Cardiac fibroblast (primary cell): ENCODE results near the gene SSU72.

Experiments used
- DNase-seq, 2 donors: peaks; one replicate each; pipeline versions ENCODE4 v3.0.0 to v3.0.0-alpha.2; 2010; ENCODE audit warnings: low read depth in 2 of 2
- H3K4me3 ChIP-seq, 2 donors: replicated peaks in 1 of 2; 1 replicate in 1 of 2; 2 replicates in 1 of 2; pipeline ENCODE4 v1.5.1; 2011; ENCODE audit warnings: low read depth in 2 of 2, low read length in 2 of 2, mild to moderate bottlenecking in 2 of 2, moderate library complexity in 1 of 2
- CTCF ChIP-seq: IDR thresholded peaks from one replicate; pipeline ENCODE4 v1.5.1; 2011; ENCODE audit warnings: low read depth, mild to moderate bottlenecking, low read length, inconsistent platforms

SSU72 gene

GRCh38 chr1:1574721-1575537 is at the start of gene SSU72:
Gene SSU72 (minus strand): TSS chr1:1574863. CDS start chr1:1574557, 306 bp downstream.
- no peak for TF ChIP-seq CTCF
- DNase-seq: peak; percentile 93 to 95
- peak within 1 kb of the TSS; percentile 93 to 98 for H3K4me3 ChIP-seq

- TF ChIP-seq CTCF: no peak
- DNase-seq: no peak
Observed at GRCh38 chr1:1623631-1624442, 49.2 kb upstream of the SSU72 start.

GRCh38 chr1:1623181-1623630 is 48.5 kb upstream of the SSU72 start:
- DNase-seq: no peak
- H3K4me3 ChIP-seq: no peak overlapping the region
- TF ChIP-seq CTCF: no peak

More at GRCh38 chr1:1623631-1624442, 49.2 kb upstream of the SSU72 start:
- no peak overlapping the region for H3K4me3 ChIP-seq

GRCh38 chr1:1622788-1623094 is 48.1 kb upstream of the SSU72 start:
- TF ChIP-seq CTCF: no peak
- DNase-seq: no peak
- H3K4me3 ChIP-seq: no peak overlapping the region

GRCh38 chr1:1622010-1622787 is 47.5 kb upstream of the SSU72 start:
- no peak for DNase-seq
- H3K4me3 ChIP-seq: no peak overlapping the region

More at GRCh38 chr1:1622010-1622787, 47.5 kb upstream of the SSU72 start:
- no peak for TF ChIP-seq CTCF
